ENCODE results near the gene MN1.

The MN1 gene

DNA sequence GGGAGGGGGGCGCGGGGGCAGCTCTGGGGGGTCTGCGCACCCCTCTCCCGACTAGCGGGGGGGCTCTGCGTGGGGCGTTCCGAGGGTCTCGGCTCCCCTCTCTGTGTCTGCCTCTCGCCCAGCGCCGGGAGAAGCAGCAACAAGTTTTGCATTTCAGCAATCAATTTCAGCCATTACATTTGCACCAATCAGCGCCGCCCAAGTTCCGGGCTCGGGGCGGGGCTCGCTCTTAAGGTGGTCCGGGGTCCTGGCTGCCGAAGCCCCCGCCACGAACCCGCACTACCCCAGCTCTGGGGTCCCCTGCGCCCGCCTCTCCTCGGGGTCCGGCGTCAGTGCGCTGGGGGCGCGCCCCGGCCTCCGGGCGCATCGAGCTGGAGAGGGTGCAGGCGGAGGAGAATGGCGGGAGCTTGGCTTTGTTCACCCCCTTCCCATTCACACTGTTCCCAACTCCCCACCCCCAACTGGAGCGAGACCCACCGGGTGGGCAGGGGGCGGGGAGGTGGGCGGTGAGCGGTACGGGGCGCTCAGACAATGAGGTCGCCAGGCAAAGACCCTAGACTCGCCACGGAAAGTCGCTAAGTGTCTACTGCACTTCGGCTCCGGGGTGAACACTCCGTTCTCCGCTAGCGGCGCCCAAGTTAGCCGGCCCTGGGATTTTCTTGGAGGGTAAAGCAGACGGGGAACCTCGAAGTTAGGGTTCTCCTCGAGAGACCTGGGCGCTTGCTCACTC lies at the start of gene MN1:
TSS of gene MN1 (minus strand) at position 141 of the 730 bp plus-strand sequence. CDS start 1,213 bp downstream, outside the sequence.
- peak; percentile 40 for DNase-seq (ENCODE audit: low spot score)

DNA sequence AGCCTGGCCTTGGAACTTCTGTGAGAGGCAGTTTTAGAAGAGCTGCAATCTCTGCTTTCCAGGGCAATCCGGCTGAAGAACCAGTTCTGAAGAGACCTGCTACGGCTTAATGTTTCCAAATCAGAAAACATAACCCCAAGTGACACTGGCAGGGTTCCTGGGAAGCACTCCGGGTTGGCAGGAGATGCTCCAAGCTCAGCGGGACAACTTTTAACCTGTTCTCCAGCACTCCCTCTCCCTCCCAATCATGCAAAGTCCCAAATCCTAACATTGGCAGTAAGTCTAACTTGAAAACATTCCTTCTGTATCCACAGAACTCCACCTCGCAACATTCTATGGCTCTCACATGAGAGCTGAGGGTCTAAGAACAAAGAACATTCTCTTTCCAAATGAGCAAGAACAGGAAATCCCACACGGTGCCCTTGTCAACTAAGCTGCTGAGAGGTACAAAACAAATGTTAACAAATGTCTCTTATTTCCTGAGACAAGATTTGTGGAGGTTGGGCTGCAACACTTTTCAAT lies 48.5 kb upstream of the MN1 start:
- DNase-seq (ENCODE audit: low spot score) = no peak

DNA sequence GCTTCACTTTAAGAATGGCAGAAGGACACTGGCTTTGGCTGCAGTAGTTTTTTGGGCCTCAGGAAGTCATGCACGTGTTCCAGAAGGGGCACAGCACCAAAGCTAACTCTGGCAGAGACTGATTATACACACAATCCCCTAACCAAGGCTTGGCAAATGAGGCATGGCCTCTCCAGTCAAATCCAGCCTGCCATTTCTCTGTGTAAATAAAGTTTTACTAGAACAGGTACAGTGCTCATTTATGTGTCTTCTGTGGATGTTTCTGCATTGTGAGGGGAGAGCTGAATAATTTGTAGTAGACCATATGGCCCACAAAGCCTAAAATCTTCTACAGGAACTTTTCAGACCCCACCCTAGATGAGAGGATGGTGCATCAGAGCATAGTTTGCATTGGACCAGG lies 46.4 kb upstream of the MN1 start:
- DNase-seq (ENCODE audit: low spot score) = no peak

DNA sequence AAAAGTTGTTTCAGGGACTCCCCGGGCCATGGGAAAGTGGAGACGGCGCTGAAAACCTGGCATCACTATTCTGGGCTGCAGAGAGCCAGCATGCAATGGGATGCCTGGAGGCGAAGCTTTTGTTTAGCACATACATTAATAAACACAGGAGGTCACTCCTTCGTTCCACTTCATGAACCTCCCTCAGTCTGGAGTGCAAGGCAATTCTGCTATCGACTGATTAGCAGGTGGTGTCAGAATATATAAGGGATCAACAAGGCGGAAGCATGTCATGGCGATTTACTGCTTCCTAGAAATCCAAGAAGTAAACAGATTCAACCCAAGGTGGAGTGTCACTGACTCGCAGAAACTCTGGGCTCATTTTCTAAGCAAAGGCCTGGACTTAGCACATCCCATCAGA lies 45.4 kb upstream of the MN1 start:
- DNase-seq (ENCODE audit: low spot score) = no peak

DNA sequence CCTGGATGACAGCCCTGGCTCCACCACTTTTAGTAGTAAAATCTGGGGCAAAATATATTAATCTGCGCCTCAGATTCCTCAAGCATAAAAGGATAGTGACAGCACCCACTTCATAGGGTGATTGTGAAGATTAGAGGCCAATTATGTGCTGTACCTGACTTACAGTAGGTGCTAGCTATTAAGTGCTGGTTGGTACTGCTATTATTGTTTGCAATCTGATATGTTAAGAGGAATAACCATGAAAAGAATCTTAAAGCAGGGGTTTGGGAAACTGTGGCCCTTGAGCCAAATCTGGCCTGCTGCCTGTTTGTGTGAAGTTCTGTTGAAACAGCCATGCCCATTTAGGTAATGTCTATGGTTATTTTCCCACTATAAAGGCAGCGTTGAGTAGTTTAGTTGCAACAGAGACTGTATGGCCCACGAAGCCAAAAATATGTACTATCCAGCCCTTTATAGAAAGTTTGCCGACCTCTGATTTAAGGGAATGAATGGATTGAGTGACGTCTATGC lies 44.7 kb upstream of the MN1 start:
- DNase-seq (ENCODE audit: low spot score) = no peak

DNA sequence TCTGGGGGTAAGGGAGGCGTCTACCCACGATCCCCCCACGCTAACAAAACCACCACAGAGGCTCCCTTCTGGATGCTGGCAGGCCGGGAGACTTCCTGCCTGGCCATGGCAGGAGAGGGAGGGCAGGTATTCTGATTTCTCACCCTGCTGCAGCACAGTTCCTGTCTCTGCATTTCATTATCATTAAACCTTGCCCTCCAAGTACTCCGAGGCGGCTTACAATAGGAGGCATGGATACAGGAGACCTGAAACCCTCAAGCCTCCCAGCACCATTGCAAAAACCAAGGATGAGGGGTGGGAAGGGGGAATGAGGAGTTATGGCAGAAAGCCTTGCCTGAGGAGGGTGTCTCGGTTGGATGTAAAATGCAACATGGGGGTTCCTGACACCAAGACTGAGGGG lies 44.1 kb upstream of the MN1 start:
- DNase-seq (ENCODE audit: low spot score) = no peak

DNA sequence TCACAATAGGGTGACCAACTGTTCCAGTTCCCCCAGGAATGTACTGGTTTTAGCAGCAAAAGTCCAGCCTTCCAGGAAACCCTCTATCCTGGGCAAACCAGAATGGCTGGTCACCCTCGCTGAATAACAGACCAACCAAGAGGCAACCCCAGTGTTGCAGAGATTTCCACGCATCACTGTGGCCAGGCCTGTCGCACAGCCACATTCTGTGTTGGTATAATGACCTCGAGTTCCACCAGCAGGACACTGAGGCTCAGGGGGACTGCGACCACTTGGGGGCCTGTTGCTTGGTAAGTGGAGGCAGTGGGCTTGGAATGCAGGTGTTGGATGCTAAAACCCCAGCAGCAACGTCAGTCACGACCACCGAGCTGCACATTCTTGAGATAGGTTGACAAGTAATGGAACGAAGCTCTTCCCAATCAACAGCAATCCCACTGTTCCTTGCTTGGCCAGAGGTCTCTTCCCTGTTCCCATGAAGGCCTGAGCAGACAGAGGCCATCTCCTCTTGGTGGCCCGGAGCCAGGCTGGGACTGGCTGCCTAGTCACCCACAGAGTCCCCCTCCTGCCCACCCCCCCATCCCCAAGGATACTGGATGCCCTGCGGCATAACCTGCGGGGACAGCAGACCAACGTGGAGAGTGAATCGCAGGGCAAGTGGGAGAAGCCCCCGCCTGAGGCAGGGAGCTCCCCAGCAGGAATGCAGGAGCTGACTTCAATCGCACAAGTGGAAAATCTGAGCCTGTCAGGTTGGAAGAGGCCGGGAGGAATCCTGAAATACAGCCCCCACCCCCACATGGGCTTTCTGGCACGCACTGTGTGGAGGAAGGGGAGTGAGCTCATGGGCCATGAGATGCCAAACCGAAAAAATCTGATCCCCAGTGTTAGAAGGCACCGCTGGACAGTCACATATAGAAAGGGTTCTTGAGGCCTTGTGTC lies 43.4 kb upstream of the MN1 start:
- DNase-seq (ENCODE audit: low spot score) = no peak

DNA sequence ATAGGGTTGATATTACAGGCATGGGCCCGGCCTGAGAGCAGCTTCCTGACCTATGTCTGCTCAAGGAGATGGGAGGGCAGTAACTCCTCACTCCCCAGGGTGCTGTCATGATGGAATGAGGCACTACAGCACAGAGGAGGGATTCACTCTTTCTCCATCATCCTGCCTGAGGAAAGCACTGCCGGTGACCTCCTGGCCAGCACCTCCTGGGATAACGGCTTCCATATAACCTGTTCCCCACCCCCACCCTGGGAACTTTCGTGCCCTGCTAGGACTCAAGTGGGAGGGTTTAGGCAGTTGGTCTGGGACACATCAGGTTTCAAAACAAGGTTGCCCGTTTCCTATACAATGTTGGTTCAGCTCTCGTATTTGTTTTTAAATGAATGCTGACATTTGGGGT lies 42.7 kb upstream of the MN1 start:
- no peak for DNase-seq (ENCODE audit: low spot score)

DNA sequence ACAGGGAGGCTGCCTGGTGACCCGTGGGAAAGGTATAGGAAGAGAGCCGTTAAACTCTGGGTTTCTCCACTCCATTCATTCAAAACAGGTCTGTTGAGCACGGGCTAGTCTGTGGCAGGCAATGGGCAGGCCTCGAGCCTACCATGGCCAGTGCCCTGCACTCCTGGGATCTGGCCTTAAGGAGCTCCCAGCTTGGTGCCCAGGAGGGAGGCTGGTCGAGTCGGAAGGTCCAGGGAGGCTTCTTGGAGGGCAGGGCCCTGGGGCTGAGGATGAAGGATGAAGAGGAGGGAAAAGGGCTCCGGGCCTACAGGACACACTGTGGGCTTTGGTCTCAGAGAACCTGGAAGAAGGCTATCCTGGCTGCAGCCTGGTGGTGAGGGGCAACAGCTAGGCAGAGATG lies 41.9 kb upstream of the MN1 start:
- no peak for DNase-seq (ENCODE audit: low spot score)

DNA sequence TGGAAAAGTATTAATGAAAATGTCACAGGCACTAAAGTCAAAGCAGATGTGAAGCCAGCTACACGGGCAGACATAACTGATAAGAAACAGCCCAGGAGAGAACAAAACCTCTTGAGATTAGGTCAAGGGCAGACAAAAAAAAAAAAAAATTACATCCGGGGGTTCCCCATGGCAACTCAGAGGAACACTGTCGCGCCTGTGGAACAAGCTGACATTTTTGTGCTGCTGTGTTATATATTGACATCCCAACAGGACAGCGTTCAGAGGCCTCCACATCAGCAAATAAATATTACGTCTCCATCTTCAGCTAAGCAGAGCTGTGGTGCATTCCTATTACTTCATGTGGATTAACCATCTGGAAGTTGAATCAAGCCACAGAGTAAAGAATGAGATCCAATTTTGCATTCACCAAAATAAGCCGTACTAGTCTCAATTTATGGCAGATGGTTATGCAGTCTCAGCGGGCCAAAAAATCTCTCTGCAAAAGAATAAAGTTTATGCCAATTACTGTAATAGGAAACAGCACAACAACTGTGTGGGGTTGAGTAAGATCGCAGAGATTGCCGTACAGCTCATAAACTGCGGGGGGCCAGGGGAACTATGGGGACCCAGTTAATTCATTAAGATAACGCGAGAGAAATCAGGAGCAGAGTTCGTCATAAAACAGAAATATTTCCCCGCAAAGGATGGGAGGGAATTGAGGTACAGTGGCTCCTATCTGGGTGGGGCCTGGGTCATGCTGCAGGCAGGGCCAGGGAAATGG lies 41.3 kb upstream of the MN1 start:
- no peak for DNase-seq (ENCODE audit: low spot score)

DNA sequence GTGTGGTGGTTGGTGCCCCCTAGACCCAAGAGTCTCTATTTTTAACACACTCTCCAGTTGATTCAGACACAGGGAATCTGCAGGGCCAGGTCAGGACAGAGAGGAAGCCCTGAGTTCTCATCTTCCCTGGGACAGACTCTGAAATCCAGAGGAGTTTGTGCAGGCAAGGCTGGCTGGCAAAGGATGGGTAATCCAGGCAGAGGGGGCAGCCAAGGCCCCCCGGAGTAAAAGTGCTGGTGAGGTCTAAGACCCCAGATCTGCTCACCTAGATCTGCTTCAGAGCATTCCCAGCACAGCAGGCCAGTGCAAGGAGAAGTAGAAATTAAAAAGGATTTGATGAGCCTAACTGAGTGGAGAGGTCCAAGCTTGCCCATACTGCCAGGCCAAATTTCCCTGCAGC lies 40.6 kb upstream of the MN1 start:
- DNase-seq (ENCODE audit: low spot score) = no peak

DNA sequence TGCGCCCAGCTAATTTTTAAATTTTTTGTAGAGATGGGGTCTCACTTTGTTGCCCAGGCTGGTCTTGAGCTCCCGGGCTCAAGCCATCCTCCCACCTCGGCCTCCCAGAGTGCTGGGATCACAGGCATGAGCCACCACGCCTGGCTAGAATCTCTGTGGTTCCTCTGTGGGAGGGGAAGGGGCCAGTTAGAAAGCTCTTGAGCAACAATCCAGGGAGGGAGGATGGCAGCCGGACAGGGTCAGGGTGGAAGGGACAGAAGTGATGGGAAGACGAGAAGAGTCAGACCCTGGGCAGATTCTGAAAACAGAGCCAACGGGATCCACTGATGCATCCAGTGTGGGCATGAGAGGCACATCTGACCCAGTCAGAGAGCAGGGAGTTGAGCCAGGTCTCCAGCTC lies 38.9 kb upstream of the MN1 start:
- DNase-seq (ENCODE audit: low spot score) = no peak

DNA sequence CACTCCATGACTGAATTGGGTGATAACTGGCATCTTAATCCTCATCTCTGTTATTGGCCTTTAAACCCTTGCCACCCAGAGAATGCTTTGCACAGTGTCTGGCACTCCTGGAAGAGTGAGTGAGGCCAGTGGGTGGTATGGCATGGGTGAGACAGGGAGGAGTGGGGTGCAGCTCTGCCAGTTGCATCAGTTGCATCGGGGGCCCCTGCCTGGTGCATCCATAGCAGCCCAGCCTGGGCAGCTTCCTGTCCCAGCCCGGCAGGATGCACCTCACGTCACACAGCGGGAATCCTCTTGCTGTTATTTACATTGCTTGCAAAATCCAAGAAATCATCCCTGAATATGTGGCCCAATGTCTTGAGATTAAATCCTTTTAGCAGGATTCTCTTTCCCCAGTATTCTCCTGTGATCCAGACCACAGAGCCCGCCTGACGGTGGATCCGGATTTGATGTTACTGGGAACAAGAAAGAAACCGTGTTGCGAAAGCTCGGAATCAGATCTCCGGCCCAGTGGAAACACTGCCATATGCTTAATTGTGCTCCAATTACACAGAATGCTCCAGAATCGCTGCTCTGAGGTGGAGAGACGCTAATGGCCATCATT lies 37.6 kb upstream of the MN1 start:
- no peak for DNase-seq (ENCODE audit: low spot score)

DNA sequence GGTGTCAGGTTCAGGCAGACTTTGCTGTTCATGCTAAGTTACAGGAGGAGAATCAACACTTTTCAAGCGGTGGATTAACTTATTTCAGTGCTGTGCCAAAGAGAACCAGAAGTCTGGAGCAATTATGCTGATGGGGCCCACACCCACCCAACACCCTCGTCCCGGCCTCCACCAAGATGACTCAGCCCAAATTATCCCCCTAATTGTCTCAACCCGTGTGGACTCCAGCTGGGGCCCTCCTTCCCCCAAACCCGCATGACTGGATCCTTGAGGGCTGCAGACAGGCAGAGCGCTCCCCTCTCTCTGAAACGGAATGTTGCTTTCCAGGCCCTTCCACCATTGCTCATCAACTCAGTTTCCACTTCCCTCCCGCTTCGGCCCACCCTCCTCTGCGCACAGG lies 34.6 kb upstream of the MN1 start:
- no peak for DNase-seq (ENCODE audit: low spot score)

DNA sequence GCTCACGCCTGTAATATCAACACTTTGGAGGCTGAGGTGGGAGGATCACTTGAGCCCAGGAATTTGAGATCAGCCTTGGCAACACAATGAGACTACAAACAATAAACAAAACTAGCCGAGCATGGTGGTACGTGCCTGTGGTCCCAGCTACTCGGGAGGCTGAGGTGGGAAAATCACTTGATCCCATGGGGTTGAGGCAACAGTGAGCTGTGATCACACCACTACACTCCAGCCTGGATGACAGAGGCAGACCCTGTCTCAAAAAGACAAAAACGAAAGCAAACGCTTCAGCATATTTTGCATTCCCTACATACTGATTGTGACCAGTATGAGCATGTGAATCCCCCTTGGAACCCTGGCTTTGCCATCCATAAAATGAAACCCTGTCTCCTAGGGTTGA lies 33.9 kb upstream of the MN1 start:
- DNase-seq (ENCODE audit: low spot score) = no peak

DNA sequence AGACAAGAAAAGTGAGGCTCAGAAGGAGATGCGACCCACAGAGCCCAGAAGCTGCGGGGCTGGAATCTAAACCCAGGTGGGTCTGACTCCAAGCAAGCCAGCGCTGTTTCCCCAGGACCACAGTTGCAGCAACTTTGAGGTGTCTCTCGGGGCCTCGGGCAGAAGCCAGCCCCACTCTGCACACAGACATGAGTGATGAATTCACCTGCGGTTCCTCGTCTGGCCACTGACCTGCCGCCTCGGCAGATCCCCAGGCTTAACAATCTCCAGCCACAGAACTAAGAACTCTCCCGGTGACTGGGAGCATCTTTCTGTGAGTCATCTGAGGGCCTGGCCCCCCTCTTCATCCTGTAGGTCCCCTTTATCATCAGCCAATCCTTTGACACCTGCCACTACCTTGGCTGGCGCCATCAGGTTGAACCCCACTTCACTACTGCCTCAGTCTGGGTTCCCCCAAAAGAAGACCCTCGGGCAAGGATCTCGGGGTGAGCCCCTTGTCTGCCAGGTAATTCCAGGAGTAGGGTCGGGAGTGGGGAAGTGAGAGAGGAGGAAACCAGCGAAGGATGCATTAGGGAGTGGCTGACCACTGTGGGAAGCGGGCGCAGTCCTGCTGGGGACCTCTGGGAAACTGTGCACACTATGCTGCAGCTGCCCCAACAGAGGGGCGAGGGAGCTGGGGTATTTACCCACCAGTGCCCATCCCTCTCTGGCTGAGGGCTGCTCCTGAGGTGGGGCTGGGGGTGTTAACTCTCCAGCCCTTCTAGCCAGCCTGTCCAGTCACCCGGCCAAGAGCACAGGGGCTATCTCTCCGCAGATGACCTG lies 33.0 kb upstream of the MN1 start:
- DNase-seq (ENCODE audit: low spot score) = no peak

DNA sequence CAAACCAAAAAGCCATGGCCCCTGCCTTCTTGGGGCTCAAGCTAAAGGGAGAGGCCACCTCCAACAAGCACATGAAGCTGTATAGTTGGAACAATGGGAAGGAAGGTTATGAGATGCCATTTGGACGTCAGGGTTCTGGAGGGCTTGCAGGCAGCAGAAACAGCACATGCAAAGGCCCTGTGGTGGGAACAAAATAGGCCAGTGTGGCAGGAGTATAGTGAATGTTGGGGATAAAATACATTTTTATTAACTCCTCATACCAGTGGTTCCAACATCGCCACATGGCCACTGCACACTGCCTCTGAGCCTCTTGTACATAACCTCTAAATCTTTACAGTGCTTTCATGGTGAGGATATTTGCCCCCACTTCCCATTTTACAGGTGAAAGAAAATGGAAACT lies 32.2 kb upstream of the MN1 start:
- DNase-seq (ENCODE audit: low spot score) = no peak

DNA sequence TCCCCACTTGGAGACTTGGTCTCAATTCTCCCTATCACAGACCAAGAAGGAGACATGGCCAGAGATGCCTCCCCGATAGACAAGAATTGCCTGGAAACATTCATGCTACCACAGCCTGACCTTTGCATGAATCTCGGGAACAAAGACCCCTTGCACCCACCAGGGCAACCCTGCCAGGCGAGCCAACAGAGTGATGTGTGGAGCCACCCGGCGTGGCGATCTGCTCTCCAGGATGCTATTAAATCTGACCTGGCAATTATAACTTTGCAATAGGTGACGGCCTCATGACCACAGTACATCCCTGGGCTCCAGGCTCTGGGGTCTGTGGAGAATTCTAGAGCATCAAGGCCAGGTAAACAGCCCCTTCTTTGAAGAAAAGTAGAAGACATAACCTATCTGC lies 31.1 kb upstream of the MN1 start:
- DNase-seq (ENCODE audit: low spot score) = no peak

DNA sequence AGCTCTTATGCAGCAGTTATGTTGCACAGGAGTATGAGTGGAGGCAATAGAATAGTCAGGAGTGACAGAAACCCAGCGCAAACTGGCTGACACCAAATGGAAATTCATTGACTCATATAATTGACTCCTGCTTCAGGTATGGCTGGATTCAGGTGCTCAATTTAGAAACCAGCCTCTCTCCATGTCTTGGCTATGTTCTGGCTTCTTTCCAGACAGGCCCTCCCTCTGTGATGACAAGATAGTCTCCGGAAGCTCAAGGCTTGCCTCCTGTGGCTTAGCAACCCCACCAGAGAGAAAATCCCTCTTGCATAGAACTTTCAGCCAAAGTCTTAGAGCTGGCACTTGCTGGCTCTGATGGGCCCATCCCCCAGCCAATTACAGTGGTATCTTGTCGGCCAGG lies 28.1 kb upstream of the MN1 start:
- no peak for DNase-seq (ENCODE audit: low spot score)

DNA sequence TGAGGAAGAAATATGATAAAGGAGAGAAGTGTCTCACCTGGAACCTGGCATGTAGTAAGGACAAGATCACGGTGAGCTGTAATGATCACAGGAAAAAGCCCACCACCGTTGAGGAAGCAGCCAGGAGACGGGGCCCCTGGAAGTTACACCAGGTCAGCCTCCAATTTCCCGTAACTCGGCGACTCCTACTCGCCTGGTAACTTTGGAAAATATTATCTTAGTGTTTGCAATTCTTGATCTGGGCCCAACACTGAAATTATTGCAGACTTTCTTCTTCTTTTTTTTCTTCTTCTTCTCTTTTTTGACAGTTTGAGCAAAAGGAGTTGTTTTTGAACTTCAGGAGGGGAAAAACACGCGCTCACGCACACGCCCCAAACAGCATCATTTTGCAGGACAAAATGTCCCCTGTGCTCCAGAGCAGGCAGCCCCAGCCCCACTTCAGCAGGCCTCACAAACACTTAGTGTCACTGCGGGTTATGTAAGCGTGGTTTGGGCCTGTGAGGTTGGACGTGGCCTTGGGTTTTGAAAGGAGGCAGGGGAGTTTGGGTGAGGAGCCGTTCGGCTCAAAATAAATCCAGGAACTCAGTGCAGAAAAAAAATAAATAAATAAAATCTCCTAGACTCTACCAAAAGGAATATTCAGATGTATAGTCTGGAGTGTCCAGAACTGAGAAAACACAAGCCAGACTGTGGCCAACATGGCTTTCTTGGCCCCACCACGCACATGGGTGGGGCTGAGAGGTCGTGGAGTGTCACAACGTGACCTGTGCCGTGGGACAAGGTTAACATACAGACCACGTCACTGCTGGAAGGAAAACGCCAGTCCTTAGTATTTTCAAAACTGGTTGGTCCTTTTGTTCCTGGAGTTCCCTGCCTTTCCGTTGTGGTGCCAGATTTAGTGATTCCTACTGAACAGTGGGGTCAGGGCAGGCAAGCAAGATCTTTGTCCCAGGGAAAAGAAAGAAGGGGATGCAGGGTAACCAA lies 26.3 kb upstream of the MN1 start:
- no peak for DNase-seq (ENCODE audit: low spot score)
